DND-41 (cell line): Measurements from ENCODE around the gene PAK1.

Source experiments
- ATAC-seq: fragments of 200-7000 bp; cut with Tn5 transposase; 3 replicates; pipeline ENCODE4 v1.9.1; 2021; ENCODE audit warnings: low read depth; ENCODE audit not compliant: insufficient read depth
- DNase-seq: peaks from one replicate; pipeline ENCODE4 v3.0.0-alpha.2; 2020
- H2AFZ ChIP-seq: 2 replicates; pipeline ENCODE4 v1.6.0; 2012; ENCODE audit warnings: low read depth, low read length
- H3K27ac ChIP-seq: 2 replicates; pipeline ENCODE4 v1.5.1; 2012; ENCODE audit warnings: low read length, inconsistent platforms
- H3K27me3 ChIP-seq: fragments of 200-600 bp; sonication (generic); 2 replicates; pipeline ENCODE4 v1.6.0; 2012; ENCODE audit warnings: low read length, mild to moderate bottlenecking, inconsistent platforms; ENCODE audit not compliant: insufficient read depth, poor library complexity
- H3K36me3 ChIP-seq: 2 replicates; pipeline ENCODE4 v1.5.1; 2012; ENCODE audit warnings: low read length, inconsistent platforms; ENCODE audit not compliant: insufficient read depth
- H3K4me1 ChIP-seq: 2 replicates; pipeline ENCODE4 v1.5.1; 2012; ENCODE audit warnings: mild to moderate bottlenecking, low read length; ENCODE audit not compliant: insufficient read depth
- H3K4me2 ChIP-seq: 2 replicates; pipeline ENCODE4 v1.6.0; 2012; ENCODE audit warnings: mild to moderate bottlenecking, moderate library complexity, low read length, inconsistent platforms; ENCODE audit not compliant: insufficient read depth
- H3K4me3 ChIP-seq, 2 experiments: fragments of 200-600 bp in 1 of 2; shearing (Covaris generic) in 1 of 2; 2 replicates each; pipeline ENCODE4 v1.5.1; 2012 to 2016; ENCODE audit warnings: inconsistent platforms in 2 of 2, low read length in 2 of 2, mild to moderate bottlenecking in 2 of 2, low read depth in 1 of 2, moderate library complexity in 1 of 2
- H3K79me2 ChIP-seq: 2 replicates; pipeline ENCODE4 v1.6.0; 2012; ENCODE audit warnings: low read length, inconsistent platforms; ENCODE audit not compliant: insufficient read depth
- H3K9ac ChIP-seq: 2 replicates; pipeline ENCODE4 v1.6.0; 2012; ENCODE audit warnings: low read depth, mild to moderate bottlenecking, inconsistent platforms, low read length, moderate library complexity
- H3K9me3 ChIP-seq: 2 replicates; pipeline ENCODE4 v1.5.1; 2012; ENCODE audit warnings: low read length, moderate library complexity, mild to moderate bottlenecking, inconsistent platforms; ENCODE audit not compliant: insufficient read depth, severe bottlenecking
- H4K20me1 ChIP-seq: 2 replicates; pipeline ENCODE4 v1.6.0; 2012; ENCODE audit warnings: low read length; ENCODE audit not compliant: insufficient read depth
- EZH2 ChIP-seq: IDR thresholded peaks from 3 replicates; pipeline ENCODE4 v1.6.1; 2012; ENCODE audit warnings: borderline replicate concordance, low read depth, mild to moderate bottlenecking, moderate library complexity, low read length, inconsistent platforms; ENCODE audit not compliant: severe bottlenecking
- TF ChIP-seq, protein P1 (sequence below): IDR thresholded peaks from 2 replicates; pipeline ENCODE4 v1.5.1; 2012; ENCODE audit warnings: borderline replicate concordance, low read length, moderate library complexity, mild to moderate bottlenecking; ENCODE audit not compliant: poor library complexity, severe bottlenecking; ENCODE audit errors: extremely low read depth

Gene PAK1

DNA sequence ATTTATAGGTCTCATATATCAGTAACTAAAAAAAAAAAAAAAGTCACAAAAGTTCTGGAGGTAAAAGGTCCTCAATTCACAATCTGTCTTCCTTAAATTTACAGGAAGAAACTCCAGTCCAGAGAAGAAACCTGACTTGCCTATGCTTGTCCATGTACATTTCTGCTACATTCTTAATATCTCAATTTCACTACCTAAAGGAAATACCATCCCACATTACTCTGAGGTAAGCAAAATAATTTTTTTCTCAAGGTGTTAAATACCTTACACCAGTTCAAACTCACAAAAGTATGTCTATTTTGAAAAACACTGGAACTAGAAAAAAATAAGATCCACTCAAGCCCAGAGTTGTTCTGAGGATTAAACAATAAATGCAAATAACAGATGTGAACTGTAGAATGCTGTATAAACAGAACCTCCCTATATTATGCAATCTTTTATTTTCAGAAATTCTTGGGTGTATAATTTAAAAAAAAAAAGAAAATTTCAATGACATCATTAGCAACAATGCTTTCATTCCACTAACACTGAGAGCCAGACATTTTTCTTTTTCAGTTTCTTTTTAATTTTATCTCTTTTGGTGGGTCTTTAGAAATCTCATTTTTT is 122.5 kb downstream of the PAK1 start:
- no peaks in the 10 kb centered on the region for H3K9me3 ChIP-seq
- no peaks in the 10 kb centered on the region for H3K27me3 ChIP-seq
- H3K36me3 ChIP-seq: peaks cover 42% of the 10 kb centered on the region
- TF ChIP-seq, protein P1, sequence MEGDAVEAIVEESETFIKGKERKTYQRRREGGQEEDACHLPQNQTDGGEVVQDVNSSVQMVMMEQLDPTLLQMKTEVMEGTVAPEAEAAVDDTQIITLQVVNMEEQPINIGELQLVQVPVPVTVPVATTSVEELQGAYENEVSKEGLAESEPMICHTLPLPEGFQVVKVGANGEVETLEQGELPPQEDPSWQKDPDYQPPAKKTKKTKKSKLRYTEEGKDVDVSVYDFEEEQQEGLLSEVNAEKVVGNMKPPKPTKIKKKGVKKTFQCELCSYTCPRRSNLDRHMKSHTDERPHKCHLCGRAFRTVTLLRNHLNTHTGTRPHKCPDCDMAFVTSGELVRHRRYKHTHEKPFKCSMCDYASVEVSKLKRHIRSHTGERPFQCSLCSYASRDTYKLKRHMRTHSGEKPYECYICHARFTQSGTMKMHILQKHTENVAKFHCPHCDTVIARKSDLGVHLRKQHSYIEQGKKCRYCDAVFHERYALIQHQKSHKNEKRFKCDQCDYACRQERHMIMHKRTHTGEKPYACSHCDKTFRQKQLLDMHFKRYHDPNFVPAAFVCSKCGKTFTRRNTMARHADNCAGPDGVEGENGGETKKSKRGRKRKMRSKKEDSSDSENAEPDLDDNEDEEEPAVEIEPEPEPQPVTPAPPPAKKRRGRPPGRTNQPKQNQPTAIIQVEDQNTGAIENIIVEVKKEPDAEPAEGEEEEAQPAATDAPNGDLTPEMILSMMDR: no peak
- no peak for TF ChIP-seq EZH2
- no peaks in the 10 kb centered on the region for H3K79me2 ChIP-seq
- H3K9ac ChIP-seq: no peak overlapping the region
- DNase-seq: no peak
- no peak overlapping the region for H3K4me2 ChIP-seq
- no peak for ATAC-seq
- no peaks in the 10 kb centered on the region for H3K4me1 ChIP-seq
- no peak overlapping the region for H3K4me3 ChIP-seq
- no peak overlapping the region for H2AFZ ChIP-seq
- H3K27ac ChIP-seq: no peak overlapping the region
- H4K20me1 ChIP-seq: no peaks in the 10 kb centered on the region

DNA sequence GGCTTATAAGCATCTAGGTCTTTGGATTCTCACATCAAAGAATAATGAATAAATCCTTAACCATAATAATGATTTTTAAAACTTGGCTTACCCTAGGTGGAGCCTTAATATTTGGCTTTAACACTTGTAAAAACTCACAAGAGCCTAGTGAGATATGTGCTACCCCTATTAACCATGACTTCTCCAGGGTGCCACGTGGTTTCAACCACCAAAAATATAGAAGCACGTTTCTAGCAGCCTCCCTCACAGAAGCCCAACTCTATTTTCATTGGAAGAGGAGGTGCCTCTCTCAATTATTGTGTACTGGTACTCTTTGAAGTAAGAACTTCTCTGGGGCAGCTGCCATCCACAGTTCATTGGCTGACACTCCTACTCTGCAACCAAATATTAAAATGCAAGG is 125.9 kb downstream of the PAK1 start:
- no peaks in the 10 kb centered on the region for H4K20me1 ChIP-seq
- DNase-seq (no peak), ATAC-seq (no peak)
- H3K4me2 ChIP-seq: no peak overlapping the region
- H3K27me3 ChIP-seq: no peaks in the 10 kb centered on the region
- H3K79me2 ChIP-seq: no peaks in the 10 kb centered on the region
- no peak for TF ChIP-seq EZH2
- TF ChIP-seq, protein P1: no peak
- no peak overlapping the region for H3K27ac ChIP-seq
- no peak overlapping the region for H3K9ac ChIP-seq
- H3K36me3 ChIP-seq: peaks cover 34% of the 10 kb centered on the region
- H2AFZ ChIP-seq: no peak overlapping the region
- H3K4me1 ChIP-seq: no peaks in the 10 kb centered on the region
- no peaks in the 10 kb centered on the region for H3K9me3 ChIP-seq
- H3K4me3 ChIP-seq: no peak overlapping the region

DNA sequence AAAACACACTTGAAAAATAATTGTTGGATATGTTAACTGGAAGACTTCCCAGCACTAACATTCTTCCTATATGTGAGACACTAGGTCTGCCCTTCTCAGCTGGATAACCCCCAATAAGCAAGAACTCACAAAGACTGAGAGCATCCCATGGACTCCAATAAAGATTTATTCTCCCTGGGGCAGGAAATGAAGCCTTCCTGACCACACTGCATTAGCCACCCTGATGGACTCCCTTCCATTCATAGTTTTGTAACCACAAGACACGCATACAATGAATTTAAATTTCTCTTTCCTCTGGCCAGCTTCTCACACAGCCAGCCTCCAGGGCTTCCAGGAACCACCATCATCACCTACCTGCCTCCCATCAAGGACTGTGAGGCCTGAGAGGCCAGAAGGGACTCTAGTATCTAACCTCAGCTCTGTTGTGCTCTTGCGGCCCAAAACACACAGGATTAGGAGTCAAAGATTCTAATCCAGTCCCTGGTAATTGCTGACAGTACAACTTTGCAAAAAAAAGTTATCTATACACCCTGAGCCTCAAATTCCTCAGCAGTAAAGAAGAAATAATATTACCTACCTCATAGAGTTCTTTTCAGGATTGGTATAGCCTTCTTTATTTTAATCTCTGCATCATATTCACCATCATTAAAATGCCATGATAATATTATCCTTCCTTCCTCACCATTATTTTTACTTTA is 126.8 kb downstream of the PAK1 start:
- H3K9me3 ChIP-seq: no peaks in the 10 kb centered on the region
- DNase-seq: no peak
- no peaks in the 10 kb centered on the region for H4K20me1 ChIP-seq
- no peaks in the 10 kb centered on the region for H3K79me2 ChIP-seq
- no peak overlapping the region for H3K27ac ChIP-seq
- no peak for TF ChIP-seq EZH2
- TF ChIP-seq, protein P1: no peak
- H3K4me2 ChIP-seq: no peak overlapping the region
- no peaks in the 10 kb centered on the region for H3K27me3 ChIP-seq
- no peak for ATAC-seq
- no peaks in the 10 kb centered on the region for H3K4me1 ChIP-seq
- no peak overlapping the region for H2AFZ ChIP-seq
- no peak overlapping the region for H3K4me3 ChIP-seq
- H3K36me3 ChIP-seq: peaks cover 38% of the 10 kb centered on the region
- no peak overlapping the region for H3K9ac ChIP-seq
